K562 (cell line): ENCODE results near the gene SCAMP3. TPM values are rescaled to one million over a fixed set of nuclear protein-coding genes. Genes with fewer than 3 reads are reported as not detected.

ENCODE experiments used
- ASH1L ChIP-seq: fragments of 450-650 bp; IDR thresholded peaks from 2 replicates; pipeline ENCODE4 v1.6.1; 2018; ENCODE audit warnings: borderline replicate concordance, mild to moderate bottlenecking, low read depth; ENCODE audit not compliant: partially characterized antibody
- CBX2 ChIP-seq: fragments of 200-600 bp; sonication (generic); IDR thresholded peaks from one replicate; pipeline ENCODE4 v1.6.1; 2012; ENCODE audit warnings: mild to moderate bottlenecking, low read length, inconsistent platforms; ENCODE audit not compliant: insufficient read depth, poor library complexity, severe bottlenecking
- CBX3 ChIP-seq, 2 experiments: IDR thresholded peaks; 1 replicate in 1 of 2; 2 replicates in 1 of 2; pipeline ENCODE4 v1.6.1; 2012; ENCODE audit warnings: inconsistent platforms in 2 of 2, low read length in 2 of 2, borderline replicate concordance in 1 of 2, control low read depth in 1 of 2
- GTF2F1 ChIP-seq: IDR thresholded peaks from 2 replicates; pipeline ENCODE4 v1.6.1; 2011; ENCODE audit warnings: low read depth, low read length, improper control_type of control experiment
- GTF3C2 ChIP-seq: IDR thresholded peaks from 3 replicates; pipeline ENCODE4 v1.6.1; 2011; ENCODE audit warnings: borderline replicate concordance, mild to moderate bottlenecking, moderate library complexity; ENCODE audit not compliant: insufficient read length; ENCODE audit errors: extremely low read depth
- HCFC1 ChIP-seq: IDR thresholded peaks from 2 replicates; pipeline ENCODE4 v1.6.1; 2012; ENCODE audit warnings: low read depth, low read length, improper control_type of control experiment
- HDAC3 ChIP-seq: fragments of 450-650 bp; IDR thresholded peaks from 2 replicates; pipeline ENCODE4 v1.6.1; 2018; ENCODE audit warnings: borderline replicate concordance, mild to moderate bottlenecking, moderate library complexity; ENCODE audit not compliant: partially characterized antibody
- IFI16 ChIP-seq: fragments of 250-450 bp; sonication (Bioruptor Pico); IDR thresholded peaks from 2 replicates; pipeline ENCODE4 v2.1.2; 2022; ENCODE audit warnings: mild to moderate bottlenecking, inconsistent platforms
- KDM2B ChIP-seq: fragments of 250-450 bp; sonication (Bioruptor Pico); IDR thresholded peaks from 2 replicates; pipeline ENCODE4 v1.8.0; 2021; ENCODE audit warnings: mild to moderate bottlenecking, moderate library complexity
- MTA2 ChIP-seq: fragments of 450-650 bp; IDR thresholded peaks from 2 replicates; pipeline ENCODE4 v1.6.1; 2016; ENCODE audit warnings: low read depth
- NR1H2 ChIP-seq: sonication (generic); formaldehyde crosslinking; IDR thresholded peaks from 2 replicates; pipeline ENCODE4 v1.4.0; 2020; ENCODE audit warnings: mild to moderate bottlenecking, missing genetic modification reagents
- POLR2A ChIP-seq: fragments of 450-650 bp; conservative IDR thresholded peaks from 2 replicates; pipeline ENCODE4 v1.6.1; 2016
- RERE ChIP-seq: sonication (generic); formaldehyde crosslinking; IDR thresholded peaks from 2 replicates; pipeline ENCODE4 v1.8.0; 2023; ENCODE audit warnings: missing genetic modification reagents, mild to moderate bottlenecking, borderline replicate concordance
- ZKSCAN3 ChIP-seq: fragments of 250-450 bp; sonication (Bioruptor Pico); IDR thresholded peaks from 2 replicates; pipeline ENCODE4 v1.4.0; 2020
- ZNF79 ChIP-seq: fragments of 250-450 bp; sonication (Bioruptor Pico); IDR thresholded peaks from 2 replicates; pipeline ENCODE4 v1.4.0; 2020; ENCODE audit warnings: low read depth, mild to moderate bottlenecking, moderate library complexity
- ZZZ3 ChIP-seq: fragments of 450-650 bp; IDR thresholded peaks from 2 replicates; pipeline ENCODE4 v1.6.1; 2016; ENCODE audit warnings: antibody characterized with exemption, mild to moderate bottlenecking, moderate library complexity
- polyA plus RNA-seq, 8 experiments: library from polyadenylated mRNA; depleted of rRNA in 4 of 8; stranded (reverse) in 5 of 8; unstranded in 3 of 8; fragments of >200 nt; fragmentation: Nextera tagmentation in 2 of 8; fragmentation: Illumina TruSeq in 1 of 8; extraction: Ambion mirVana in 2 of 8; extraction: Trizol in 1 of 8; gene quantifications; 2 replicates each; pipeline versions ENCODE4 v1.2.1 to v1.2.3, GENCODE V29; 2011 to 2014; ENCODE audit warnings: inconsistent platforms in 1 of 8, missing spikeins in 1 of 8
- total RNA-seq, 7 experiments: library from RNA; depleted of rRNA in 6 of 7; stranded (reverse); fragments of >200 nt in 6 of 7; fragmentation: Illumina TruSeq in 2 of 7; extraction: Trizol in 2 of 7; gene quantifications; 2 replicates each; pipeline versions ENCODE4 v1.2.1 to v1.2.3, GENCODE V29; 2011 to 2021; ENCODE audit warnings: low replicate concordance in 1 of 7

SCAMP3 gene
- total and polyA plus RNA-seq, 9 of the 15 experiments (the other 6 are each of a cell fraction or from before 2014, with no cell fraction given): 14.2 to 131 (median 86.1) TPM

GRCh38 chr1:155241069-155241679 is 21.0 kb downstream of the SCAMP3 start (continued):
- TF ChIP-seq NR1H2 (CRISPR knock-in tag) (no peak), KDM2B (CRISPR knock-in tag) (no peak), IFI16 (CRISPR knock-in tag) (no peak), ASH1L (peak; percentile 72), CBX2 (no peak), ZNF79 (CRISPR knock-in tag) (no peak), RERE (no peak), GTF3C2 (no peak), ZKSCAN3 (peak; percentile 27; the same call in 1 of the 2 replicates), CBX3 (IDR thresholded peaks at IDR 0.05; ENCODE audit: borderline replicate concordance in 1 of 2, low read length in 2 of 2) (peak in 1 of 2 experiments; percentile 54; a peak in 1 of 3 replicates), GTF2F1 (no peak), HCFC1 (peak; percentile 94), POLR2A (no peak), HDAC3 (no peak), ZZZ3 (no peak), MTA2 (no peak)
